Fibroblast of skin of abdomen (primary cell): Measurements from ENCODE around the gene ZRANB2.

Experiments
- DNase-seq: peaks from one replicate; pipeline ENCODE4 v3.0.0-alpha.2; 2013

ZRANB2 gene

DNA sequence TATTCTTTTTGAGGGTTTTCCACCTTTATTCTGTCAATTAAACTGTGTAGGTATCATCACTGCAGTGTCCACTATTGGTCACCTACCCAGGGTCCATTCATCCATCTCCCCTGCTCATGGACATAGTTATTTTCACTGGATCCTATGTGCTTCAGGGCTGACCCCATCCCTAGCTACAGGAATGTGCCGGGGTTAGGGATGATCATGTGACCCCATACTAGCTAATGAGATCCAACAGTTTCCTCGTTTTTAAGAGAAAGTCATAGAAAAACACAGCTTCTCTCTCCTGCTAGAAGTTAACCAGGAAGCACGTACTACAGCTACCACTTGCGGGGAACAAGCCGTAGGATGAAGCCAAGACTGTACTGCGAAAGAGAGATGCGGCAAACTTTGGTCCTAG lies 52.8 kb downstream of the ZRANB2 start:
- no peak for DNase-seq

DNA sequence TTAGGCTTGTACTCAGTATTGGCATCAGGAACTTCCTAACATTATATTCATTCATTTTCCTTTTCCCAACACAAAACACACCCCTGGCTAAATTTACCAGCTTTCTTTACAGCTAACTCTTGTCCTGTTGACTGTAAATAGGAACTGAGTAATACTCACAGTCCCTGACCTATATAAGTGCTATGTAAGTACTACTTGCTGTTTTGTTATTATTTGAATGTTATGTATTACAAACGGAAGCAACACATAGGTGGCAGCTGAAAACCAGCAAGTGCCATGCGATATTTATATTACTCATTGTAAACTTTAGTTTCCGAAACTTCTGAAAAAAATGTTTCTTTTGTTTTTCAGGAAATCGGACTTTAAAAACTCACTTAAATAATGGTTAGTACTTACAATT lies 54.7 kb downstream of the ZRANB2 start:
- DNase-seq: no peak

DNA sequence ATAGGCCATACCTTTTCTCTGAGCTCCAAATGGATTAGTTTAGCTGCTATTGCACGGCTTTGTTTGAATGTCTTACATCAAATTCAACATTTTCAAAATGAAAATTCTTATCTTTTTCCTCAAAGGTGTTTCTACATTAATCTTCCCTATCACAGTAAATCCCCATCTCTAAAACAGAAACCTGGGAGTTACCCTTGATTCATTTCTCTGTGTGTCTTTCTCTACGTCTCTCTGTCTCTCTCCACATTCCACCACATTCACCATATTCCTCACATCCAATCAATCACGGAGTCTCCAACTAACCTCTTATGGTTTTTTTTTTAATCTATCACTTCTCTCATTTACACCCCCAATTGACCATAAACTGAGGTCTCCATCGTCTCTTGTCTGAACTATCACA lies 57.3 kb downstream of the ZRANB2 start:
- no peak for DNase-seq

DNA sequence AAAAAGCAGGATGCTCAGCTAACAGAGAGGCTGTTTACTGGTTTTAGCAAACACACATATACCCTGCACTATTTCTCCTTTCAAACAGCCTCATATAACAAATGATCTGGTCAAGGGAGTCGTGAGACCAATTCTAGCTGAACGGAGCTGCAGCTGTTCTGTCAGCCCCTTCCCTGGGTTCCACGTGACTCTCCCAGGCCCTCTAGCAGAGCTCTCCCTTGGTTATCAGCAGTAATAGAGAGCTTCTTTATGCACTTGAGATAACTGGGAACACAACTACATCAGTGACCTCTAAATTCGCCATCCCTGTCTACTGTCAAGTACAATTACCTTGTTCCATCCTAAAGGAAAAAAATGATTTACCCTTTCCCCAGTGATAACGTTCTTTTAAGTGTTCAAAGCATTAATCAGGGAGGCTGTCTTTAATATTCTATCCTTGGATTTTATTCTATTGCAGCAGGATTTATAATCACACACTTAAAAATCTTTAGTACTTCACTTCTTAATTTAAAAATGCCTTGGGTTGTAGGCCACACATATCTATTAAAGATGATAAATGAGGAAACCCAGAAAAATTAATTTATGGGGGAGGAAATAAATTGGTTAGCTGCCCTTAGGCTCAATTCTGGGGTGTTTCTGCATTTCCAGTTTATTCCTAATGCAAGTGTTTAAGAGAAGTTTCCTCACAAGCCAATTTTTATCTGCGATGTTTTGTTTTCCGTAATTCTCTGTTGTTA lies 61.4 kb downstream of the ZRANB2 start:
- no peak for DNase-seq

DNA sequence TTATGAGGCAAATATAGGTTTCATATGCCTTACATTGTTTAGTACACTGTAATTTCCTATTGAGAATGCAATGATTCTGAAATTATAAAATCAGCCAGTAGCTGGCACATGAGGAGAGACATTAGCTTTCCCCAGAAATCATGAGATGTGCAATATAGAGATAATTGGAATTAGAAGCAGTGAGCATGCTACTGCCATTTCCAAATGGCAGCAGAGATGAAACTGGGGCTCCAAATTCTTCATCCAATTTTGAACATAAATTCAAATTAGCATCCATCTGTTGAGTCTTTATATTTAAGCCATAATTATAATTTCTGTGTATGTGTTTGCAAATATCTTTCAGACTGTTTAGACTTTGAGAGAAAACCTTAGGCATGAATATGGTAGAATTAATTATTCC lies 62.0 kb downstream of the ZRANB2 start:
- DNase-seq: no peak

DNA sequence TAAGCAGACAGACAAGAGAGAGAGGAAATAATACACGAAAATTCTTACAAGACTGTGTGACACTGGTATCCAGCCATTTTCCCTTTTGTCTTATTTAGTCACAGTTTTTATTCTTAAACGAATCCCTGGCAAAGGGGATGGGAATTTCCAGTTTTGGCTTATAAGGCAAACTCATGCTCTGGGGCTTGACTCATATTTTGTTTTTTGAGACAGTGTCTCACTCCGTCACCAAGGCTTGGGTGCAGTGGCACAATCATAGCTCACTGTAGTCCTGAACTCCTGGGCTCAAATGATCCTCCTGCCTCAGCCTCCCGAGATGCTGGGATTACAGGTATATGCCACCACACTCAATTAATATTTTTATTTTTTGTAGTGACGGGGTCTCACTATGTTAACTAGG lies 65.1 kb downstream of the ZRANB2 start:
- no peak for DNase-seq

DNA sequence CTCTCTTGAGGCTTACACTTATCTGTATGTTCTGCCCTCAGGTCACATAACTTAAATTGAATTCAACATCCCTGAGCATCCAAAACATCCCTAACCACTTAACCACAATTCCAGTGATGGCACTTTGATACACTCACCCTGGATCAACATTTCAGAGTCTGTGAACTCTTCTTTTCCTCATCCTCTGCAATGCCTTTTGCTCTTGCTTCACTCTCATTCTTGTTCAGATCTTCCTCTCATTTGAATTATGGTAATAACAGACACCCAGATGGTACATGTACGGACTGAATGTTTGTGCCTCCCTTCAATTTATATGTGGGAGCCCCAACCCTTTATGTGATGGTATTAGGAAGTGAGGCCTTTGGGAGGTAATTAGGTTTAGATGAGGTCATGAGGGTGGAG lies 66.7 kb downstream of the ZRANB2 start:
- DNase-seq: peak; percentile 70
